Activated CD4-positive, alpha-beta T cell treated with anti-CD3 and anti-CD28 coated beads for 36 hours (primary cell): Measurements from ENCODE around the gene WDR83. TPM values are rescaled to one million over a fixed set of nuclear protein-coding genes. Genes with fewer than 3 reads are reported as not detected.
"Not testable (repeated sequence)": the region's sequence is repeated elsewhere in the genome, so short reads cannot be mapped to it uniquely, and the experiment has no call there.

Source experiments
- ATAC-seq: fragments of 200-7000 bp; cut with Tn5 transposase; one replicate; pipeline ENCODE4 v1.10.0; 2021; ENCODE audit warnings: mild to moderate bottlenecking, moderate library complexity
- CTCF ChIA-PET: fragments of 350-600 bp; sonication (Branson Sonifier 250); formaldehyde crosslinking; loops from one replicate; lab custom pipeline; 2021; ENCODE audit warnings: antibody characterized with exemption; lab: Charles Lee
- POLR2A ChIA-PET: fragments of 350-600 bp; sonication (Branson Sonifier 250); formaldehyde crosslinking; loops from one replicate; lab custom pipeline; 2021; ENCODE audit warnings: antibody characterized with exemption, inconsistent platforms; lab: Charles Lee
- DNase-seq: peaks from one replicate; pipeline ENCODE4 v3.0.0-alpha.2; 2020
- H3K27ac Mint-ChIP-seq: one replicate; pipeline ENCODE4 v1.8.0; 2021; ENCODE audit warnings: mixed read lengths
- H3K27me3 Mint-ChIP-seq: one replicate; pipeline ENCODE4 v1.8.0; 2021; ENCODE audit warnings: mixed read lengths
- H3K36me3 Mint-ChIP-seq: one replicate; pipeline ENCODE4 v1.8.0; 2021; ENCODE audit warnings: low read depth, mixed read lengths
- H3K4me1 Mint-ChIP-seq: one replicate; pipeline ENCODE4 v1.8.0; 2021; ENCODE audit warnings: mixed read lengths
- H3K4me3 Mint-ChIP-seq: one replicate; pipeline ENCODE4 v1.8.0; 2021; ENCODE audit warnings: mild to moderate bottlenecking, moderate library complexity, mixed read lengths
- H3K9me3 Mint-ChIP-seq: one replicate; pipeline ENCODE4 v1.8.0; 2021; ENCODE audit warnings: low read depth, mixed read lengths
- intact Hi-C, 2 experiments: fragments of 100-400 bp; cut with DNase I in 1 of 2; cut with micrococcal nuclease in 1 of 2; formaldehyde crosslinking; loops; one replicate each; pipeline versions ENCODE4 v1.14.2 to v1.15.1; 2022 to 2024; cut with DNase I, micrococcal nuclease
- total RNA-seq, 2 experiments: library from RNA; stranded (reverse); gene quantifications; one replicate each; pipeline ENCODE4 v1.2.3, GENCODE V29; 2021

The WDR83 gene
- total RNA-seq, 2 experiments from 2014 or later, result 13.5 to 19.5 TPM

GRCh38 chr19:12696366-12697335, 30.0 kb downstream of the WDR83 start, which contains the start of gene FBXW9:
Gene FBXW9 (minus strand): TSS chr19:12696631. CDS start chr19:12696581, 50 bp downstream.
- POLR2A ChIA-PET, result interaction anchor here (0.6 to 1.0 kb wide), 3 partner anchors 14 to 86 kb away, joined by 3 read pairs; partner anchors contain the start of genes TNPO2, ZNF490 and ZNF791
- DNase-seq (peak; percentile 98), ATAC-seq (peak; percentile 91)
- Mint-ChIP-seq H3K27me3 (no peaks in the 10 kb centered on the region), H3K27ac (peak within 1 kb of the TSS; percentile 94), H3K9me3 (no peaks in the 10 kb centered on the region), H3K4me1 (peaks cover 11% of the 10 kb centered on the region), H3K36me3 (peaks cover 19% of the 10 kb centered on the region), H3K4me3 (peak within 1 kb of the TSS; percentile 75)
- CTCF ChIA-PET, result interaction anchor here (0.6 to 2.0 kb wide), 3 partner anchors 37 to 95 kb away, joined by 4 to 5 read pairs (median 4); partner anchors contain the start of gene TRIR
- intact Hi-C loops, result loop anchor here (1.0 kb wide), 3 partner anchors 15 to 38 kb away; partner anchors contain the start of genes DHPS (in 2 of the 2) and TRIR (in 1 of the 2)

- intact Hi-C loops, H3K27ac Mint-ChIP-seq, POLR2A ChIA-PET, H3K27me3 Mint-ChIP-seq, H3K9me3 Mint-ChIP-seq, DNase-seq, ATAC-seq: not testable (repeated sequence)
- H3K36me3 Mint-ChIP-seq, result peaks cover 24% of the 10 kb centered on the region
- CTCF ChIA-PET, result interaction anchor here (2.0 kb wide), 1 partner anchor 36 kb away, joined by 4 read pairs; the partner anchor contains the start of gene TRIR
- H3K4me3 Mint-ChIP-seq, result peak overlapping the region; percentile 38
- H3K4me1 Mint-ChIP-seq, result peaks cover 11% of the 10 kb centered on the region
Observed at GRCh38 chr19:12697425-12697824, 30.8 kb downstream of the WDR83 start.

- H3K27ac Mint-ChIP-seq, result peak overlapping the region; percentile 48
- intact Hi-C loops, result no loop called here
- H3K9me3 Mint-ChIP-seq, result no peaks in the 10 kb centered on the region
- POLR2A ChIA-PET, result no interaction called here
- DNase-seq, result no peak
- no peak for ATAC-seq
- H3K4me1 Mint-ChIP-seq, result peaks cover 11% of the 10 kb centered on the region
- CTCF ChIA-PET, result interaction anchor here (2.0 kb wide), 1 partner anchor 36 kb away, joined by 4 read pairs; the partner anchor contains the start of gene TRIR
- peak overlapping the region; percentile 25 for H3K4me3 Mint-ChIP-seq
- peaks cover 30% of the 10 kb centered on the region for H3K36me3 Mint-ChIP-seq
- no peaks in the 10 kb centered on the region for H3K27me3 Mint-ChIP-seq
Observed at GRCh38 chr19:12698138-12698537, 31.5 kb downstream of the WDR83 start.

GRCh38 chr19:12701596-12702282, 35.1 kb downstream of the WDR83 start:
- DNase-seq, result no peak
- POLR2A ChIA-PET, result no interaction called here
- ATAC-seq, result no peak
- Mint-ChIP-seq H3K27me3 (no peaks in the 10 kb centered on the region), H3K9me3 (no peaks in the 10 kb centered on the region), H3K4me3 (no peak overlapping the region), H3K27ac (no peak overlapping the region), H3K36me3 (peaks cover 56% of the 10 kb centered on the region), H3K4me1 (peaks cover 6% of the 10 kb centered on the region)
- CTCF ChIA-PET, result no interaction called here
- intact Hi-C loops, result no loop called here

GRCh38 chr19:12703046-12703445, 36.4 kb downstream of the WDR83 start:
- ATAC-seq (peak; percentile 74), DNase-seq (peak; percentile 44)
- intact Hi-C loops, result no loop called here
- Mint-ChIP-seq H3K27me3 (no peaks in the 10 kb centered on the region), H3K9me3 (no peaks in the 10 kb centered on the region), H3K27ac (no peak overlapping the region), H3K4me3 (no peak overlapping the region), H3K36me3 (peaks cover 60% of the 10 kb centered on the region), H3K4me1 (peaks cover 2% of the 10 kb centered on the region)
- CTCF ChIA-PET, result no interaction called here
- POLR2A ChIA-PET, result interaction anchor here (0.6 kb wide), 1 partner anchor 198 kb away, joined by 3 read pairs; no protein-coding TSS in a partner anchor

GRCh38 chr19:12705169-12705568, 38.6 kb downstream of the WDR83 start:
- no peaks in the 10 kb centered on the region for H3K4me1 Mint-ChIP-seq
- no peak for ATAC-seq
- ChIA-PET POLR2A (no interaction called here), CTCF (no interaction called here)
- H3K27ac Mint-ChIP-seq, result no peak overlapping the region
- peaks cover 58% of the 10 kb centered on the region for H3K36me3 Mint-ChIP-seq
- DNase-seq, result no peak
- intact Hi-C loops, result no loop called here
- H3K4me3 Mint-ChIP-seq, result no peak overlapping the region
- H3K27me3 Mint-ChIP-seq, result no peaks in the 10 kb centered on the region
- no peaks in the 10 kb centered on the region for H3K9me3 Mint-ChIP-seq

GRCh38 chr19:12705654-12706331, 39.2 kb downstream of the WDR83 start:
- H3K9me3 Mint-ChIP-seq, result no peaks in the 10 kb centered on the region
- no peak overlapping the region for H3K27ac Mint-ChIP-seq
- no peaks in the 10 kb centered on the region for H3K27me3 Mint-ChIP-seq
- no peak overlapping the region for H3K4me3 Mint-ChIP-seq
- intact Hi-C loops, result no loop called here
- ATAC-seq (no peak), DNase-seq (no peak)
- ChIA-PET POLR2A (no interaction called here), CTCF (interaction anchor here (0.7 kb wide), 1 partner anchor 130 kb away, joined by 3 read pairs; no protein-coding TSS in a partner anchor)
- peaks cover 63% of the 10 kb centered on the region for H3K36me3 Mint-ChIP-seq
- H3K4me1 Mint-ChIP-seq, result no peaks in the 10 kb centered on the region

- H3K9me3 Mint-ChIP-seq, result no peaks in the 10 kb centered on the region
- no peak for DNase-seq
- H3K36me3 Mint-ChIP-seq, result peaks cover 63% of the 10 kb centered on the region
- no peaks in the 10 kb centered on the region for H3K27me3 Mint-ChIP-seq
- H3K4me1 Mint-ChIP-seq, result no peaks in the 10 kb centered on the region
- ChIA-PET POLR2A (no interaction called here), CTCF (interaction anchor here (0.7 kb wide), 1 partner anchor 131 kb away, joined by 3 read pairs; no protein-coding TSS in a partner anchor)
- intact Hi-C loops, result no loop called here
- H3K27ac Mint-ChIP-seq, result no peak overlapping the region
- no peak overlapping the region for H3K4me3 Mint-ChIP-seq
- ATAC-seq, result no peak
Observed at GRCh38 chr19:12706332-12706718, 39.7 kb downstream of the WDR83 start.

- ChIA-PET CTCF (no interaction called here), POLR2A (interaction anchor here (0.6 to 0.7 kb wide), 2 partner anchors 13 to 20 kb away, joined by 3 to 4 read pairs; no protein-coding TSS in a partner anchor)
- intact Hi-C loops, result no loop called here
- Mint-ChIP-seq H3K36me3 (peaks cover 56% of the 10 kb centered on the region), H3K27ac (no peak overlapping the region), H3K27me3 (no peaks in the 10 kb centered on the region), H3K9me3 (no peaks in the 10 kb centered on the region), H3K4me1 (no peaks in the 10 kb centered on the region), H3K4me3 (no peak overlapping the region)
- DNase-seq (no peak), ATAC-seq (no peak)
Observed at GRCh38 chr19:12708641-12709040, 42.0 kb downstream of the WDR83 start.

- no peak for ATAC-seq
- DNase-seq, result no peak
- intact Hi-C loops, result no loop called here
- peaks cover 54% of the 10 kb centered on the region for H3K36me3 Mint-ChIP-seq
- H3K27me3 Mint-ChIP-seq, result no peaks in the 10 kb centered on the region
- ChIA-PET CTCF (interaction anchor here (0.7 kb wide), 1 partner anchor 11 kb away, joined by 3 read pairs; no protein-coding TSS in a partner anchor), POLR2A (interaction anchor here (0.6 kb wide), 1 partner anchor 14 kb away, joined by 3 read pairs; no protein-coding TSS in a partner anchor)
- no peaks in the 10 kb centered on the region for H3K9me3 Mint-ChIP-seq
- no peak overlapping the region for H3K27ac Mint-ChIP-seq
- H3K4me3 Mint-ChIP-seq, result no peak overlapping the region
- H3K4me1 Mint-ChIP-seq, result no peaks in the 10 kb centered on the region
Observed at GRCh38 chr19:12711187-12711586, 44.6 kb downstream of the WDR83 start.
